Osteoblast (primary cell): ENCODE measurements around the gene ACY1. TPM values are rescaled to one million over a fixed set of nuclear protein-coding genes. Genes with fewer than 3 reads are reported as not detected.

Source experiments
- DNase-seq: peaks from one replicate; pipeline ENCODE4 v3.0.0; 2011; ENCODE audit warnings: low spot score, mixed read lengths; ENCODE audit not compliant: insufficient read length; ENCODE audit errors: missing footprints
- H2AFZ ChIP-seq: 2 replicates; pipeline ENCODE4 v1.6.0; 2011; ENCODE audit warnings: mild to moderate bottlenecking, low read length
- H3K27ac ChIP-seq: 2 replicates; pipeline ENCODE4 v1.5.1; 2011; ENCODE audit warnings: mild to moderate bottlenecking, low read depth, low read length, moderate library complexity
- H3K27me3 ChIP-seq: 2 replicates; pipeline ENCODE4 v1.6.0; 2012; ENCODE audit warnings: mild to moderate bottlenecking, control low read depth, inconsistent platforms, low read length, moderate library complexity; ENCODE audit not compliant: insufficient read depth
- H3K36me3 ChIP-seq: 2 replicates; pipeline ENCODE4 v1.5.1; 2011; ENCODE audit warnings: mild to moderate bottlenecking, low read length, control low read depth, moderate library complexity; ENCODE audit not compliant: insufficient read depth
- H3K4me1 ChIP-seq: 2 replicates; pipeline ENCODE4 v1.5.1; 2011; ENCODE audit warnings: mild to moderate bottlenecking, low read length, control low read depth, moderate library complexity; ENCODE audit not compliant: insufficient read depth
- H3K4me2 ChIP-seq: 2 replicates; pipeline ENCODE4 v1.6.0; 2011; ENCODE audit warnings: mild to moderate bottlenecking, low read length; ENCODE audit not compliant: insufficient read depth
- H3K4me3 ChIP-seq: fragments of 200-600 bp; sonication (generic); 3 replicates; pipeline ENCODE4 v1.5.1; 2012; ENCODE audit warnings: mild to moderate bottlenecking, low read length, inconsistent platforms; ENCODE audit not compliant: insufficient read depth
- H3K79me2 ChIP-seq: 2 replicates; pipeline ENCODE4 v1.6.0; 2012; ENCODE audit warnings: mild to moderate bottlenecking, low read length, control low read depth, inconsistent platforms; ENCODE audit not compliant: insufficient read depth
- H3K9me3 ChIP-seq: 2 replicates; pipeline ENCODE4 v1.5.1; 2011; ENCODE audit warnings: low read depth, low read length, control low read depth
- H4K20me1 ChIP-seq: 2 replicates; pipeline ENCODE4 v1.6.0; 2012; ENCODE audit warnings: mild to moderate bottlenecking, low read length, control low read depth; ENCODE audit not compliant: insufficient read depth
- CTCF ChIP-seq: IDR thresholded peaks from 2 replicates; pipeline ENCODE4 v1.5.1; 2011; ENCODE audit warnings: mild to moderate bottlenecking, low read depth, low read length, moderate library complexity; ENCODE audit errors: extremely low read depth
- total RNA-seq: library from RNA; depleted of rRNA; stranded (reverse); fragments of >200 nt; gene quantifications from 2 replicates; pipeline ENCODE4 v1.2.3, GENCODE V29; 2012

Gene ACY1
- total RNA-seq, 1 donor: 37.6 TPM

- peak within 1 kb of the TSS; percentile 85 for H3K4me3 ChIP-seq
- DNase-seq: peak; percentile 100
- peak within 1 kb of the TSS; percentile 93 for H2AFZ ChIP-seq
- H3K4me1 ChIP-seq: peaks cover 25% of the 10 kb centered on the region
- peaks cover 37% of the 10 kb centered on the region for H3K79me2 ChIP-seq
- H3K4me2 ChIP-seq: peak within 1 kb of the TSS; percentile 100
- no peaks in the 10 kb centered on the region for H3K9me3 ChIP-seq
- no peaks in the 10 kb centered on the region for H3K27me3 ChIP-seq
- peak; percentile 100 for TF ChIP-seq CTCF
- H3K36me3 ChIP-seq: peaks cover 40% of the 10 kb centered on the region
- peaks cover 5% of the 10 kb centered on the region for H4K20me1 ChIP-seq
- peak within 1 kb of the TSS; percentile 89 for H3K27ac ChIP-seq
These were observed 41.3 kb upstream of the ACY1 start, which contains the start of the genes PARP3 and RRP9 for GRCh38 chr3:51941798-51942602. Gene PARP3, plus strand, starts transcription at chr3:51942363. Its CDS starts 993 bp downstream, at chr3:51943356. Gene RRP9, minus strand, starts transcription at chr3:51941904. Its CDS starts 37 bp downstream, at chr3:51941867.

GRCh38 chr3:51942603-51943450 is 40.5 kb upstream of the ACY1 start:
- Histone ChIP-seq H3K27ac (peak overlapping the region; percentile 89), H4K20me1 (peaks cover 5% of the 10 kb centered on the region), H3K36me3 (peaks cover 33% of the 10 kb centered on the region), H3K27me3 (no peaks in the 10 kb centered on the region), H3K4me3 (peak overlapping the region; percentile 70), H3K4me1 (peaks cover 25% of the 10 kb centered on the region), H3K79me2 (peaks cover 37% of the 10 kb centered on the region), H2AFZ (peak overlapping the region; percentile 93), H3K4me2 (peak overlapping the region; percentile 88), H3K9me3 (no peaks in the 10 kb centered on the region)
- TF ChIP-seq CTCF: no peak
- peak; percentile 99 for DNase-seq

GRCh38 chr3:51943451-51944391 is 39.6 kb upstream of the ACY1 start:
- peaks cover 25% of the 10 kb centered on the region for H3K4me1 ChIP-seq
- H4K20me1 ChIP-seq: peaks cover 5% of the 10 kb centered on the region
- TF ChIP-seq CTCF: no peak
- H3K4me3 ChIP-seq: peak overlapping the region; percentile 70
- DNase-seq: peak; percentile 54
- no peaks in the 10 kb centered on the region for H3K9me3 ChIP-seq
- H2AFZ ChIP-seq: peak overlapping the region; percentile 93
- H3K4me2 ChIP-seq: peak overlapping the region; percentile 88
- H3K27me3 ChIP-seq: no peaks in the 10 kb centered on the region
- peak overlapping the region; percentile 89 for H3K27ac ChIP-seq
- peaks cover 29% of the 10 kb centered on the region for H3K79me2 ChIP-seq
- peaks cover 28% of the 10 kb centered on the region for H3K36me3 ChIP-seq
